ENCODE measurements around the gene ALKBH3. TPM values are rescaled to one million over a fixed set of nuclear protein-coding genes. Genes with fewer than 3 reads are reported as not detected.
A peak's percentile ranks its signal among the peaks of the same experiment; 100 is the strongest.

ALKBH3 gene
- total RNA-seq, 1 experiment from 2014 or later = 13.3 TPM

- H3K36me3 Mint-ChIP-seq = no peaks in the 10 kb centered on the region
- ChIA-PET POLR2A (no interaction called here), CTCF (interaction anchor here (1.2 to 1.4 kb wide), 2 partner anchors 10 kb away, joined by 4 to 11 read pairs; no protein-coding TSS in a partner anchor)
- ATAC-seq = no peak
- DNase-seq (ENCODE audit: low spot score) = no peak
- H3K27ac Mint-ChIP-seq = no peak overlapping the region
- H3K9me3 Mint-ChIP-seq = peaks cover 3% of the 10 kb centered on the region
- peaks cover 9% of the 10 kb centered on the region for H3K4me1 Mint-ChIP-seq
- H3K27me3 Mint-ChIP-seq (ENCODE audit: low read depth) = peaks cover 70% of the 10 kb centered on the region
- TF ChIP-seq ZBTB43 (CRISPR knock-in tag; IDR thresholded peaks at IDR 0.05) = no peak
- TF ChIP-seq ZNF232 (CRISPR knock-in tag; IDR thresholded peaks at IDR 0.05) = 0 out of 2 replicates have a peak, but pooled peaks have one; percentile 36
- peak overlapping the region; percentile 79 for H3K4me3 Mint-ChIP-seq
Measured at GRCh38 chr11:43879789-43880639, 617 bp upstream of the ALKBH3 start.

- Mint-ChIP-seq H3K4me3 (no peak overlapping the region), H3K27me3 (ENCODE audit: low read depth) (no peaks in the 10 kb centered on the region), H3K36me3 (peaks cover 12% of the 10 kb centered on the region; the same call in 1 of the 2 replicates), H3K9me3 (no peaks in the 10 kb centered on the region), H3K27ac (no peak overlapping the region), H3K4me1 (no peaks in the 10 kb centered on the region)
- no peak for ATAC-seq
- POLR2A ChIA-PET = no interaction called here
- CTCF ChIA-PET = interaction anchor here (1.4 kb wide), 1 partner anchor 52 kb away, joined by 4 read pairs; no protein-coding TSS in a partner anchor
- DNase-seq (ENCODE audit: low spot score) = no peak
- no peak for TF ChIP-seq GTF2I (CRISPR knock-in tag; conservative IDR thresholded peaks at IDR 0.05)
- no peak for TF ChIP-seq ZNF512 (CRISPR knock-in tag; IDR thresholded peaks at IDR 0.05; ENCODE audit: borderline replicate concordance)
- TF ChIP-seq CTCF (IDR thresholded peaks at IDR 0.05) = no peak
- no peak for TF ChIP-seq CBFB (CRISPR knock-in tag; IDR thresholded peaks at IDR 0.05; ENCODE audit: low read depth)
- no peak for TF ChIP-seq NFYB (CRISPR knock-in tag; conservative IDR thresholded peaks at IDR 0.05; ENCODE audit: low read depth)
- no peak for TF ChIP-seq GABPB1 (CRISPR knock-in tag; IDR thresholded peaks at IDR 0.05)
- no peak for TF ChIP-seq PRDM15 (CRISPR knock-in tag; IDR thresholded peaks at IDR 0.05)
- no peak for TF ChIP-seq ARID4B (CRISPR knock-in tag; IDR thresholded peaks at IDR 0.05; ENCODE audit: borderline replicate concordance)
- no peak for TF ChIP-seq USF1 (CRISPR knock-in tag; IDR thresholded peaks at IDR 0.05)
- no peak for TF ChIP-seq ATF2 (CRISPR knock-in tag; IDR thresholded peaks at IDR 0.05; ENCODE audit: borderline replicate concordance, low read depth)
- no peak for TF ChIP-seq E2F5 (CRISPR knock-in tag; IDR thresholded peaks at IDR 0.05)
- TF ChIP-seq MLX (CRISPR knock-in tag; IDR thresholded peaks at IDR 0.05) = no peak
Measured at GRCh38 chr11:43892851-43893250, 12.2 kb downstream of the ALKBH3 start.

Measured in WTC11 (cell line).